ENCODE results near the gene RIMBP2. TPM values are rescaled to one million over a fixed set of nuclear protein-coding genes. Genes with fewer than 3 reads are reported as not detected.

The RIMBP2 gene
- total and polyA plus RNA-seq, 9 of the 15 experiments (the other 6 are each of a cell fraction or from before 2014, with no cell fraction given): not detected

GRCh38 chr12:130576371-130576816, 139.7 kb downstream of the RIMBP2 start:
- ChIA-PET POLR2A (interaction anchor here (0.5 kb wide), 1 partner anchor 85 kb away, joined by 5 read pairs; no protein-coding TSS in a partner anchor), CTCF (ENCODE audit: low intra/inter-chr PET ratio) (no interaction called here)
- no peak overlapping the region for H3K4me2 ChIP-seq (ENCODE audit: insufficient read depth, low read length)
- FAIRE-seq: no peak
- TF ChIP-seq MEF2D (tag; conservative IDR thresholded peaks at IDR 0.05; ENCODE audit: low read depth): no peak
- TF ChIP-seq, protein P1, sequence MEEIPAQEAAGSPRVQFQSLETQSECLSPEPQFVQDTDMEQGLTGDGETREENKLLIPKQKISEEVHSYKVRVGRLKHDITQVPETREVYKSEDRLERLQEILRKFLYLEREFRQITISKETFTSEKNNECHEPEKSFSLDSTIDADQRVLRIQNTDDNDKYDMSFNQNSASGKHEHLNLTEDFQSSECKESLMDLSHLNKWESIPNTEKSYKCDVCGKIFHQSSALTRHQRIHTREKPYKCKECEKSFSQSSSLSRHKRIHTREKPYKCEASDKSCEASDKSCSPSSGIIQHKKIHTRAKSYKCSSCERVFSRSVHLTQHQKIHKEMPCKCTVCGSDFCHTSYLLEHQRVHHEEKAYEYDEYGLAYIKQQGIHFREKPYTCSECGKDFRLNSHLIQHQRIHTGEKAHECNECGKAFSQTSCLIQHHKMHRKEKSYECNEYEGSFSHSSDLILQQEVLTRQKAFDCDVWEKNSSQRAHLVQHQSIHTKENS (CRISPR knock-in tag; IDR thresholded peaks at IDR 0.05): no peak
- no peak for TF ChIP-seq SP1 (CRISPR knock-in tag; IDR thresholded peaks at IDR 0.05)
- no peak for TF ChIP-seq RREB1 (CRISPR knock-in tag; IDR thresholded peaks at IDR 0.05)
- WGBS (ENCODE audit: insufficient coverage, low coverage, missing lambda C conversion rate): 3% methylated on average over 17 of the region's 17 CpGs
- no TSS peak for BruUV-seq (replicated peaks)
- H3K9me3 ChIP-seq (replicated peaks; ENCODE audit: control insufficient read depth, insufficient read depth, low read depth, low read length): no peaks in the 10 kb centered on the region
- H3K4me3 ChIP-seq: no peak overlapping the region
- no peaks in the 10 kb centered on the region for H4K20me1 ChIP-seq (replicated peaks; ENCODE audit: control insufficient read depth, insufficient read depth, low read length)
- no peak for DNase-seq (ENCODE audit: extremely low read depth in 1 of 4, low spot score in 3 of 4)
- no peak overlapping the region for H3K9ac ChIP-seq (ENCODE audit: insufficient read depth in 1 of 2, low read depth in 2 of 2, low read length in 2 of 2)
- no peak overlapping the region for H2AFZ ChIP-seq (ENCODE audit: low read depth, low read length)
- no peaks in the 10 kb centered on the region for H3K36me3 ChIP-seq (ENCODE audit: control insufficient read depth, insufficient read depth, low read length)
- intact Hi-C loops (cut with micrococcal nuclease) (no loop called here), in situ Hi-C loops (cut with MboI) (no loop called here)
- no peaks in the 10 kb centered on the region for H3K79me2 ChIP-seq (ENCODE audit: control insufficient read depth, insufficient read depth, low read length)
- H3K9me1 ChIP-seq (ENCODE audit: control insufficient read depth, insufficient read depth, low read length): no peaks in the 10 kb centered on the region
- no peak overlapping the region for H3K27ac ChIP-seq (ENCODE audit: extremely low read depth, low read depth, low read length)
- peaks cover 11 to 48% of the 10 kb centered on the region in 2 experiments; a peak in 4 of 5 replicates for H3K27me3 ChIP-seq (ENCODE audit: control insufficient read depth in 2 of 2, insufficient read depth in 2 of 2, low read length in 2 of 2)
- no peaks in the 10 kb centered on the region for H3K4me1 ChIP-seq (replicated peaks in 1 of 2; ENCODE audit: control insufficient read depth in 2 of 2, insufficient read depth in 2 of 2, low read length in 2 of 2)
- ATAC-seq: no peak

All from K562 (cell line).